SU-DHL-6 (cell line): ENCODE data around the gene LRRC14B.
"Not testable (repeated sequence)": the region's sequence is repeated elsewhere in the genome, so short reads cannot be mapped to it uniquely, and the experiment has no call there.

Experiments used
- H2AFZ ChIP-seq: fragments of 200-600 bp; sonication (generic); 2 replicates; pipeline ENCODE4 v1.6.1; 2014; ENCODE audit warnings: low read depth, mild to moderate bottlenecking, moderate library complexity, mixed read lengths, antibody characterized with exemption, low read length; ENCODE audit not compliant: severe bottlenecking
- H3F3A ChIP-seq: fragments of 200-600 bp; shearing (Covaris generic); 2 replicates; pipeline ENCODE4 v1.6.0; 2016; ENCODE audit warnings: antibody characterized with exemption, mild to moderate bottlenecking; ENCODE audit not compliant: insufficient read depth
- H3K27ac ChIP-seq: fragments of 200-600 bp; sonication (generic); 2 replicates; pipeline ENCODE4 v1.5.1; 2016; ENCODE audit warnings: low read depth, mild to moderate bottlenecking, low read length, moderate library complexity, mixed read lengths
- H3K27me3 ChIP-seq: fragments of 200-600 bp; sonication (generic), shearing (Covaris generic); 2 replicates; pipeline ENCODE4 v1.6.0; 2014; ENCODE audit warnings: mild to moderate bottlenecking, low read length
- H3K36me3 ChIP-seq: fragments of 200-600 bp; sonication (generic); 2 replicates; pipeline ENCODE4 v1.6.1; 2014; ENCODE audit warnings: mild to moderate bottlenecking, low read length, mixed read lengths
- H3K4me2 ChIP-seq: fragments of 300-600, 200-600 bp; shearing (Covaris generic), sonication (generic); 2 replicates; pipeline ENCODE4 v1.6.0; 2014; ENCODE audit warnings: low read length, low read depth, mild to moderate bottlenecking; ENCODE audit not compliant: poor library complexity, severe bottlenecking
- H3K4me3 ChIP-seq: fragments of 200-600 bp; sonication (generic); 2 replicates; pipeline ENCODE4 v1.5.1; 2014; ENCODE audit warnings: antibody characterized with exemption, low read length, mild to moderate bottlenecking, mixed read lengths; ENCODE audit not compliant: insufficient read depth, poor library complexity, severe bottlenecking
- H3K79me2 ChIP-seq: fragments of 200-600 bp; sonication (generic); 2 replicates; pipeline ENCODE4 v1.6.1; 2014; ENCODE audit warnings: mild to moderate bottlenecking, low read length, moderate library complexity; ENCODE audit not compliant: insufficient read depth
- H3K9ac ChIP-seq: fragments of 200-600 bp; sonication (generic); 2 replicates; pipeline ENCODE4 v1.7.0; 2014; ENCODE audit warnings: mild to moderate bottlenecking, low read length
- H3K9me2 ChIP-seq: fragments of 200-600 bp; sonication (generic); replicated peaks from 2 replicates; pipeline ENCODE4 v1.6.1; 2014; ENCODE audit warnings: low read length; ENCODE audit not compliant: insufficient read depth
- H3K9me3 ChIP-seq: fragments of 200-600 bp; sonication (generic); 2 replicates; pipeline ENCODE4 v1.6.1; 2014; ENCODE audit warnings: low read length, mixed read lengths; ENCODE audit not compliant: insufficient read depth
- H4K20me1 ChIP-seq: fragments of 200-600 bp; sonication (generic); 2 replicates; pipeline ENCODE4 v1.6.1; 2014; ENCODE audit warnings: low read depth, mild to moderate bottlenecking, antibody characterized with exemption, low read length, moderate library complexity, mixed read lengths
- EZH2phosphoT487 ChIP-seq: fragments of 200-600 bp; sonication (generic), shearing (Covaris generic); conservative IDR thresholded peaks from 2 replicates; pipeline ENCODE4 v1.6.1; 2018; ENCODE audit warnings: mild to moderate bottlenecking, antibody characterized with exemption, low read length, moderate library complexity, mixed read lengths
- TF ChIP-seq, protein P1 (sequence below): fragments of 200-600 bp; sonication (generic); IDR thresholded peaks from one replicate; pipeline ENCODE4 v1.5.1; 2017; ENCODE audit warnings: antibody characterized with exemption, mild to moderate bottlenecking, low read length, moderate library complexity; ENCODE audit not compliant: insufficient read depth, poor library complexity, severe bottlenecking

LRRC14B gene

GRCh38 chr5:219991-220390 is 28.7 kb downstream of the LRRC14B start:
- Histone ChIP-seq H4K20me1 (peaks cover 16% of the 10 kb centered on the region; the same call in 1 of the 2 replicates), H3K4me2 (peak overlapping the region; percentile 72), H3K79me2 (peaks cover 74% of the 10 kb centered on the region), H3K27me3 (no peaks in the 10 kb centered on the region), H3K4me3 (peak overlapping the region; percentile 100), H3K36me3 (peaks cover 2% of the 10 kb centered on the region; the same call in 1 of the 2 replicates), H3K9ac (peak overlapping the region; percentile 99), H3F3A (no peaks in the 10 kb centered on the region), H3K9me2 (no peaks in the 10 kb centered on the region), H3K9me3 (no peaks in the 10 kb centered on the region), H2AFZ (no peak overlapping the region), H3K27ac (no peak overlapping the region)
- TF ChIP-seq EZH2phosphoT487: no peak
- TF ChIP-seq, protein P1, sequence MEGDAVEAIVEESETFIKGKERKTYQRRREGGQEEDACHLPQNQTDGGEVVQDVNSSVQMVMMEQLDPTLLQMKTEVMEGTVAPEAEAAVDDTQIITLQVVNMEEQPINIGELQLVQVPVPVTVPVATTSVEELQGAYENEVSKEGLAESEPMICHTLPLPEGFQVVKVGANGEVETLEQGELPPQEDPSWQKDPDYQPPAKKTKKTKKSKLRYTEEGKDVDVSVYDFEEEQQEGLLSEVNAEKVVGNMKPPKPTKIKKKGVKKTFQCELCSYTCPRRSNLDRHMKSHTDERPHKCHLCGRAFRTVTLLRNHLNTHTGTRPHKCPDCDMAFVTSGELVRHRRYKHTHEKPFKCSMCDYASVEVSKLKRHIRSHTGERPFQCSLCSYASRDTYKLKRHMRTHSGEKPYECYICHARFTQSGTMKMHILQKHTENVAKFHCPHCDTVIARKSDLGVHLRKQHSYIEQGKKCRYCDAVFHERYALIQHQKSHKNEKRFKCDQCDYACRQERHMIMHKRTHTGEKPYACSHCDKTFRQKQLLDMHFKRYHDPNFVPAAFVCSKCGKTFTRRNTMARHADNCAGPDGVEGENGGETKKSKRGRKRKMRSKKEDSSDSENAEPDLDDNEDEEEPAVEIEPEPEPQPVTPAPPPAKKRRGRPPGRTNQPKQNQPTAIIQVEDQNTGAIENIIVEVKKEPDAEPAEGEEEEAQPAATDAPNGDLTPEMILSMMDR: no peak

- not testable (repeated sequence) for H3K27ac ChIP-seq, H3K4me3 ChIP-seq, H3K9ac ChIP-seq, H3K4me2 ChIP-seq, H3K27me3 ChIP-seq, H3K9me3 ChIP-seq, H3K36me3 ChIP-seq, H3F3A ChIP-seq, H2AFZ ChIP-seq, H3K9me2 ChIP-seq
- Histone ChIP-seq H4K20me1 (peaks cover 16% of the 10 kb centered on the region; the same call in 1 of the 2 replicates), H3K79me2 (peaks cover 62% of the 10 kb centered on the region)
Measured at GRCh38 chr5:222951-223715, 31.8 kb downstream of the LRRC14B start.

GRCh38 chr5:223791-224190 is 32.5 kb downstream of the LRRC14B start:
- no peak overlapping the region for H3K27ac ChIP-seq
- no peaks in the 10 kb centered on the region for H3K9me3 ChIP-seq
- no peak overlapping the region for H2AFZ ChIP-seq
- peaks cover 16% of the 10 kb centered on the region; the same call in 1 of the 2 replicates for H4K20me1 ChIP-seq
- peaks cover 56% of the 10 kb centered on the region for H3K79me2 ChIP-seq
- no peak for TF ChIP-seq EZH2phosphoT487
- TF ChIP-seq, protein P1: no peak
- H3K9ac ChIP-seq: no peak overlapping the region
- H3K36me3 ChIP-seq: peaks cover 9% of the 10 kb centered on the region; the same call in 1 of the 2 replicates
- no peak overlapping the region for H3K4me2 ChIP-seq
- no peak overlapping the region for H3K4me3 ChIP-seq
- H3K27me3 ChIP-seq: no peaks in the 10 kb centered on the region
- H3K9me2 ChIP-seq: no peaks in the 10 kb centered on the region
- no peaks in the 10 kb centered on the region; the same call in 1 of the 2 replicates for H3F3A ChIP-seq

DNA sequence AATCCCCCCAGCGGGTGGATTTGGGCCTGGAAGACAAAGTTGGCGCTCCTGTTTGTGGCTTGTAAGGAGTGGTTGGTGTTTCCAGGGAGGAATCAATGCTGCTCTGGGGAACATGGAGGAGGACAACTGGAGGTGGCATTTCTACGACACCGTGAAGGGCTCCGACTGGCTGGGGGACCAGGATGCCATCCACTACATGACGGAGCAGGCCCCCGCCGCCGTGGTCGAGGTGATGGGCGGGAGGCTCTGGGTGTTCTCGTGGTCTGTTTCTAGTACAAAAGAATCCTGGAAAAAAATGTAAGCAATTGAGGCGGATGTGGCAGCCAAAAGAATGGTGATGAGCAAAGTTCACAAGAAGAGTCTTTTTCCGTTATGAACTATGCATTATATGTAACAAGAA is 34.0 kb downstream of the LRRC14B start:
- peaks cover 9% of the 10 kb centered on the region; the same call in 1 of the 2 replicates for H3K36me3 ChIP-seq
- H3K9me3 ChIP-seq: no peaks in the 10 kb centered on the region
- no peaks in the 10 kb centered on the region for H3K27me3 ChIP-seq
- no peak overlapping the region for H2AFZ ChIP-seq
- H3K4me3 ChIP-seq: no peak overlapping the region
- no peaks in the 10 kb centered on the region; the same call in 1 of the 2 replicates for H3F3A ChIP-seq
- H3K4me2 ChIP-seq: no peak overlapping the region
- no peak overlapping the region for H3K27ac ChIP-seq
- peaks cover 41% of the 10 kb centered on the region for H3K79me2 ChIP-seq
- TF ChIP-seq EZH2phosphoT487: no peak
- TF ChIP-seq, protein P1: no peak
- no peaks in the 10 kb centered on the region for H3K9me2 ChIP-seq
- 0 out of 2 replicates have a peak, but pooled peaks cover 5% of the 10 kb centered on the region for H4K20me1 ChIP-seq
- no peak overlapping the region for H3K9ac ChIP-seq

GRCh38 chr5:227375-227774 is 36.1 kb downstream of the LRRC14B start:
- H3K27ac ChIP-seq, H3K9me2 ChIP-seq, H3F3A ChIP-seq, H3K9me3 ChIP-seq, H3K27me3 ChIP-seq, H3K4me2 ChIP-seq, H2AFZ ChIP-seq, H3K4me3 ChIP-seq, H4K20me1 ChIP-seq, H3K36me3 ChIP-seq, H3K9ac ChIP-seq: not testable (repeated sequence)
- H3K79me2 ChIP-seq: peaks cover 20% of the 10 kb centered on the region
